Measurements from ENCODE around the gene LDLRAD4.
"Not testable (repeated sequence)": the region's sequence is repeated elsewhere in the genome, so short reads cannot be mapped to it uniquely, and the experiment has no call there.

Gene LDLRAD4

GRCh38 chr18:13677350-13677749, 458.8 kb downstream of the LDLRAD4 start:
- not testable (repeated sequence) for DNase-seq (ENCODE audit: low spot score)

GRCh38 chr18:13680612-13681011, 462.1 kb downstream of the LDLRAD4 start:
- DNase-seq (ENCODE audit: low spot score), result peak; percentile 44

- DNase-seq (ENCODE audit: low spot score), result no peak
These were observed 463.1 kb downstream of the LDLRAD4 start for GRCh38 chr18:13681701-13682100.

- DNase-seq (ENCODE audit: low spot score), result no peak
These were observed 466.0 kb downstream of the LDLRAD4 start for GRCh38 chr18:13684546-13684945.

GRCh38 chr18:13688191-13689136, 469.9 kb downstream of the LDLRAD4 start:
- peak; percentile 53 for DNase-seq (ENCODE audit: low spot score)

- DNase-seq (ENCODE audit: low spot score), result not testable (repeated sequence)
These were observed 471.5 kb downstream of the LDLRAD4 start for GRCh38 chr18:13690060-13690459.

- DNase-seq (ENCODE audit: low spot score), result not testable (repeated sequence)
These were observed 476.8 kb downstream of the LDLRAD4 start for GRCh38 chr18:13695337-13695736.

GRCh38 chr18:13696961-13697360, 478.4 kb downstream of the LDLRAD4 start:
- no peak for DNase-seq (ENCODE audit: low spot score)

- no peak for DNase-seq (ENCODE audit: low spot score)
These were observed 481.6 kb downstream of the LDLRAD4 start for GRCh38 chr18:13700153-13700552.
